HuH-7 (cell line): Measurements from ENCODE around the gene KY.

Experiments
- DNase-seq: peaks from one replicate; pipeline ENCODE4 v3.0.0; 2011; ENCODE audit warnings: low spot score

The KY gene

DNA sequence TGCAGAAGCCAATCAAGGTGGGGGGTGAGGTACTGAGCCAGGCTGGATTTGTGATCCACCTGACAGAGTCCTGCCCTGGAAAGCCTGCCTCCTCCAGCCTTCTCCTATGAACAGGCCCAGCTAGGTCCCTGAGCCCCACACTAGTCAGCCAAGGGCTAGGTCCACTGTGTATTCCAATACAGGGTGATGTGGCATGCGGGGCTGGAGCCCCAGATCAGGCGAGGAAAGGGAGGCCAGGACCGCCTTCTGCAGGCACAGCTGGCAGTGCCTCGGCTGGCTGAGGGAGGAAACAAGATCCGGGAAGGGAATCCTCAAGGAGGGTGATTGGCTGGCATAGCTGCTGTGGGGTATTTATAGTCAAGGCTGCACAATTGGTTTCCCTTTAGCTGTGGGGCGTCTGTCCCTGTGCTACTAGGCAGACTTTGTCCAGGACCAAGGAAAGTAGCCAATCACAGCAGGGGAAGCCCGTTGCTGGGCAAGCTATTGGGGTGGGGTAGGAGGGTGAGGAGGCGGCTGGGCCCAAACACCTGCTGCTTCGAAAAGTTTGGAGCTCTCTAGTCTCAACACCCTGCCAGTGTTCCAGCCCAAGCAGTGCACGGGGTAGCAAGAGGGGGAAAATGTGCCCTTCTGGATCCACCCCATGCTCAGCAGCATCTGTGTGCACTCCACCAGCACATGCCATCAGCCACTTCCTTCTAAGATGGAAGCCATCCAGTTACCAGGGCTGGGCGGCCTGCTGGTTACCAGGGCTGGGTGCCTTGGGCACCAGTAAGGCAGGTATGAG, 5.9 kb downstream of the KY start:
- DNase-seq = no peak

DNA sequence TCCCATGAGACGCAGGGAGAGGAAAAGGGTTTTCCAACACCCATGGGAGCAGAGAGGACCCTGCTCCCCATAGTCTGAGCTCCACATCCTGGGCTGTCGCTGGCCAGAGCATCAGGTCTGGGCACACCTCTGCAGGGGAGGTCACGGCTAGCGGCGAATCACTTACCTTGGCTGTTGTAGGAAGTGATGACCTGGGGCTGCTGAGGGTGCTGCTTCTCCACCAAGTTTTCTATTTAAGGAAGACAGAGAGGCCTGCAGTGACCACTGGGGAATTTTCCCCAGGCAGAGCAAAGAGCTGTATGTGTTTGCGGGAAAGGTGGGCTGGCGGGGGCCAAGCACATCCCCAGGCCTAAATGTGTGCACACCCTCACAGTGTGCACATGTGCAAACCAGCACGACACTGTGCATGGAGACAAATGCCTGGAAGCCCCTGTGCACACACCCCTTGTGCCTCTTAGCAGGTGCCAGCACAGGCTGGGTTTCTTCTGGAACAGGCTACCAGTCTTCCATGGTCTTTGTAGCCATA, 7.6 kb downstream of the KY start:
- DNase-seq = no peak

DNA sequence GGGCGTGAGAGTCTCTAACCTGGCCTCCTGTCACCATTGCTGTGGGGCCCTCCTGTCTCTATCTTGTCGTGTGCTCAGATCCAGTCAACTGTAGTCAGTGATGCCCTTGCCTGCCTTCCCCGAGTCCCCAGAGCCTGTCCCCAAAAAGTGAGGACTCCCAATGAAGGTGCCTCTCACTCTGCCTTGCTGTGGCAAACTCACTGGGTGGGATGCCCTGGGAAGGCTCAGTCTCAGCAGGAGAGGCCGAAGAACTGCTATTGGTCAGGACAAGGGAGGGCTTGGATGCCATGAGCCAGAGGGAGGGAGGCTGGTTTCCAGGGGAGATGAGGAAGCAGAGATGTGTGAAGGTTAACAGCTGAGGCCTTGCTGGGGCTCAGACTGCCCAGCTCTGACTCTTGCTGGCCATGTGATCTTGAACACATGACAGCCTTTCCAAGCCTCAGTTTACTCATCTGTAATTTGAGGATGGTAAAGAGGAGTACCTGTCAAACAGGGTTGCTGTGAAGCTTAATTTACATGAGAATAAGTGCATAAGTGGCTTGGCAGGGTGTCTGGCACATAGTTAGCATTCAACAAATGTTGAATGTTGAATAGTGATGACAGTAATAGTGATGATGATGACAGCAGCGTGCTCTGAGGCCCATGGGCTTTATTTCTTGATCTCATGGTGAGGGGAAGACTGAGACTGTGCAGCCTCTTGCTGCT, 8.2 kb downstream of the KY start:
- no peak for DNase-seq

DNA sequence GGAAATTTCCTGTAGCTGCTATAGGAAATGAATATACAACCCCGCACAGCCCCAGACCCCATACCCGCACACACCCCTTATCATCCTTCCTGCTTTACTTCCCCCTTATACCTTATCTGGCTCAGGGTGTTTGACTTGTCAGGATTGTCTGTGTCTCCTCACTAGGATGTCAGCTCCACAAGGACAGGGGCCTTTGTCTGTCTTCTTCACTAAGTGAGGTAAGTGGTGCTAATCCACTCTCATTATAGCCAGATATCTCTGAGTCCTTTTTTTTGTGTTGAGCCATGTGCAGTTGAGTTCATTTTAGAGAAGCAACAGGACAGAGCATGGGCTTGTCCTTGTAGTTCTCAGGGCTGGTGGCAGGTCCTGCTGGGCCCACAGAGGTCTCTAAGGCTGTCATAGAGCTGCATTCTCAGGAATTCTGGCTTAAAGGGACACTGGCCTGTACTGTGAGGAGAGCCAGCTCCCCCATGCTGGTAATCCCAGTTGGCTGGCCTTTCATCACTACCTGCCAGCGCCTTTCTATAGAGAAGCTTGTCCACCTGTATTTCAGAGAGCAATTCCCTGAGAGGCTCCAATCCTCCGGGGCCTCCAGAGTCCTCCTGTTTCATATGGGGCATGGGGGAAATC, 9.0 kb downstream of the KY start:
- no peak for DNase-seq

DNA sequence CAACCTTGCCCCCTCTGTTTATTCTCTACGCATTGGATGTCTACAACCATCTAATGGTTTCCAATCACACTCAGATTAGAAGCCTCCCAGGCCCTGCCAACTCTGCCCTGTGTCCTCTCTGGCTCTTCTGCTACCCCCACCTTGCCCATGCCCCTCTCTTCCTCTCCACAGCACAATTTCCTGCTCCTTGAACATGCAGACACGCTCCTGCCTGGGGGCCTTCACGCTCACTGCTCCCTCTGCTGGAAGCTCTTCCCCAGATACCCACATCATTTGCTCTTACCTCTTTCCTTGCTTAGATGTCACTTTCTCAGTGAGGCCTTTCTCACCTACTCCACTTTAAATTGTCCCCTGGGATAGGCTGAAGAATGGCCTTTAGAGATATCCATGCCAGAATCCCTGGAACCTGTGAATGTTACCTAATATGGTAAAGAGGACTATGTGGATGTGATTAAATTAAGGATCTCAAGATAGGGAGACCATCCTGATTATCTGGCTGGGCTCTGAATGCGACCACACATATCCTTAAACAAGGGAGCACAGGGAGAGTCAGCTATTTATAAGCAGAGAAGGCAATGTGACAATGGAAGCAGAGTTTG, 9.9 kb downstream of the KY start:
- DNase-seq = peak; percentile 55

DNA sequence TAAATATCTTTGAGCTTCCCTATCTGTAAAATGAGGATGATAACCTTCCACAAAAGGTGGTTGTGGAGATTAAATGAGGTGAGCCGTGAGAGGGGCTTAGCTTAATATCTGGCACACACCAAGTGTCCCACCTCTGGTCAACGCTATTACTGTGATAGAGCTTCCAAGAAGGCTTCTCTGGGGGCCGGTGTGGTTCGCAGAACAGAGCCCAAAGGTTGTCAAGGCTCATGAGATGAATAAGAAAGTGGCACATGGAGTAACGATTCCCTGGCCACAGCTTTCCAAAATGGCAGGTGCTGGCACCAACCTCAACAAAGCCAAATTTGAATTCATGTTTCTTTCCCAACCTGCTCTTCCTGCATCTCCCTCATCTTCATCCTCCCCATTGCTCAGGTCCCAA, 10.4 kb downstream of the KY start:
- DNase-seq = no peak

DNA sequence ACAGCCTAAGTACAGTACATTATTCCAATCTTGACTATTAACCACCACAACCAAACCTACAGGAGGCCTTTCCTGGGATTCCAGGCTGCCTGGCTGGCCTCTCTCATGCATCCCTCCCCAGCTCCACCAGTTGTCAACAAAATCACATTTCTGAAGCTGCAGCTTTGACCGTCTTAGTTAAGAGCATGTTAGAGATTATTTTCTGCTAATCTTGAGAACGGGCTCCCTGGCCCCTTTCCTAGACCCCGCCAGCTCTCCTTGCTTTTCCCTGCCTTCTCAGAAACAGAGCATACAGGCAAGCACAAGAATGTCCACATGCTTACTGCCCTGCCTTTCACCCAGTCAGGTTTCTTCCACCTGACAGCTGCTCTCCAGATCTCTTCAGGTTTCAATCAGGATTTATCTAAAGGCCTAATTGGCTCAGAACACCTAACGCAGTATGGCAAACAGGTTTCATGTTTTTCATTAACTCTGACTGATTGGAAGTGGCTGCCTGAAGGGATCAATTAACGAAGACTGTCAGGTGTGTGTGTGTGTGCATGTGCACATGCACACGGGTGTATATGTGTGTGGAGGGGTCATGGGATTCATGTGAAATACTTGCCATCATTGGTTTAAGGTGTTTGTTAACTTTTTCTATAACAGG, 12.3 kb downstream of the KY start:
- DNase-seq = no peak

DNA sequence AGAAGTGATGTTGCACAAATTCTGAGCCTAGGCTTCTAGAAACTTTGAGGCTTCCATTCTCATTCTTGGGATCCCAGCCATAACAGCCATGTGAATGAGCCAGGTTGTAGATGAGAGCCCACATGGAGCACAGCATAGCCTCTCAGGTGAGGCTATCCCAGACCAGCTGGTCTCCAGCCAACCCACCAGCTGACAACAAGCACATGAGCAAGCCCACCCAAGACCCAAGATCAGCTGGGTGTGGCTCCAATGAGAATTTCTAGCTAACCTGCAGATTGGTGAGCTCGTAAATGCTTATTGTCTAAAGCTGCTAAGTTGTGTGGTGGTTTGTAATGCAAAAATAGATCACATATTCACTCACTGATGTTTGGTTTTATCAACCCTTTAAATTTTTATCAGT, 14.4 kb downstream of the KY start:
- no peak for DNase-seq

DNA sequence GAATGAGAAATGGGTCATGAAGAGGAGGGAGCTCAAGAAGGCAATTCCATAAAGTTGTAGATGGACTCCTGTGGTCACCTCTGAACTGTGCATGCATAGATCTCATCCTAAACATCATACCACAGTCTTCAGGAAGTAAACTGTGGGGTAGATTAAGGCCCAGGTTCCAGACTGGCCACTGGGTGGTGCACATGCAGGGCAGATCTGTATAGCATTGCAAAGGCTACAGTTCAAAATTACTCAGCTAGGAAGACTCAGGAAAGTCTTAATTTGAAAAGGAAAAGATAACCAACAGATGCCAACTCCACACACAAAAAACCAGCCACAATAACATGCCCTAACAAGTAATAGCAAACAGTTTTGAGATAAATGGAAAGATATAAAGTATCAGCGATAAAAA, 20.3 kb downstream of the KY start:
- peak; percentile 35 for DNase-seq

DNA sequence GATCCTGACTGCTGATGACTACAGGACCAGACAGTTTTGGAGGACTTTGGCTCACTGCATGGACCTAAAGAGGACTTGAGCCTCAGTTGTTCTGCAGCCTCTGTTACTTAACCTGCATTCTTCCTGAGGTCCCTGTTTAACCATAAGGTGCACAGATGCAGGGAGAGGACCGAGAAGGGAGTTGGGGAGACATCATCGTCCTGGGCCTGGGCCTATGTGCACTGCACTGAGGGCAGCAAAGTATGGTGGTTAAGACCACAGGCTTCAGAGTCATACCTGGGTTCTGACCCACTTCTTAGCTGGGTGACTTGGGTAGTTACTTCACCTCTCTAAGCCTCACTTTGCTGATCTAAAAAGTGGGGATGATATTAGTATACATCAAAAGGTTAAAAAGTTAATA, 21.9 kb downstream of the KY start:
- DNase-seq = no peak

DNA sequence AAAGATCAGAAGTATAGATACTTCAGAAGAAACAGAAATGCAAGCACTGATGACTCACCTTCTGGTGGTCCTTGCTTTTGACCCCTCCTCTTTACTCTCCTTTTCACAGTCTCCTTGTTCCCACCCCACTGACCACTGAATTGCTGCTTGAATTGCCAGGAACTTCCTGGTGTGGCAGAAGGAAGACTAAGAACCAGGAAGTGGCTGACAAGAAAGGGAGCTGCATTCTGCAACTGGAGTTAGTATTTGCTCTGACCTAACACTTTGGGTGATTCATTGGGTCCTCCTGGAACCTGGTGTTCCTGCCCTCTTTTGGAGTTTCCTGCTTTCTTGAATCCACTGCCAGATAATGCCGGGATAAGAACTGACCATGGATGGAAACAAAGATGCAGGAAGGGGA, 23.0 kb downstream of the KY start:
- no peak for DNase-seq

DNA sequence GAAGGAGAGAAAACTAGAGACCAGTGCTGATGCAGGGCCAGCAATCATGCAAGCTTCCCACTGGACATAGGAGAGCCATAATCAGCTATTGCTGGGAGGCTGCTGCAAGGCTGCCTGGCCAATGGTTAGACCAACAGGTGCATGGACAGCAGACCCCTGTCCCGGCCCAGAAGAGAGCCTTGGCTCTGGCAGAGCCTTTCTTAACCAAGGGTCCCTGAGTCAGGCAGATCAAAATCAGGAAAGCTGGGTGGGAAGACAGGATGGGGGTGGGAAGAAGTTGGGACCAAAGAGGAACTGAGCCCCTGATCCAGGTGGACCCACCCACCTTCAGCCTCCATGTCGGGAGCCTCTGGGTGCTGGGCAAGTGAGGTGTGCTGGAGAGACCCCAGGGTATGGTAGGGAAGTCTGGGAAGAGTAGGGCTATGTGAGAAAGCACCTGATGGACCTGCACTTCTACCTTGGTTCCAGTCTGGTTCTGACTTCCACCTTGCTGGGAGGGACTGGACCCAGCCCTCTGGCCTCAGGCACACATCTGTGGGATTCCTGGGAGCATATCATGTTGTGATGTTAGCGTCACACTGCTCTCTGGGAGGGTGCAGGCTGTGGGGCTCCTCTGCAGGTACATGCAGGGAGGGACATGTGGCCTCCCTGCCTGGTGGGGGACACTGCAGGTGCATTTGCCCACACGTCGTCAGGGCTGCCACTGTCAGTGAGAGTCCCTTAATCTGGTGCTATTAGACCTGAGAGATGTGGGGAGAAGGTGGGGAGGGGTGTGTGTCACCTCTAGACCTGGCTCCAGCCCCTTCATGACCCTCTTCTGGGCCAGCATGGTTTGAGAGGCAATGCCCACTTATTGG, 24.7 kb downstream of the KY start:
- no peak for DNase-seq

DNA sequence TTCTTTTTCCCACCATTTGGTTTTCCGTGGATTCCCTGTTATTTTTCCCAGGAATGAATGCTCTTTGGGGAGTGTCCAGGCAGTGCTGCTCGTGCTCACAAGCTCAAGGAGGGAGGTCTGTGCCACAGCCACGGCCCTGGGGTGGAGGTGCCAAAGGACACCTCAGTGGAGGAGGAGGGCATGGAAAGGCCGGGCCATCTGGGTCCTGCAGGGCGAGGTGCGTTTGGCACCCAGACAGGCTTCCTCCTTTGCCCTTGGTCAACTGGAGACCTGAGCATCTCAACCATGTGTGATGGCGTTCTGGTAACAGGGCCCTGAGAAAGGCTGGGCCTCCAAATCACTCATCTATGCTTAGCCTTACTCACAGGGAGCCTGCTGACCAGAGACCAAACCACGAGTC, 25.4 kb downstream of the KY start:
- no peak for DNase-seq

DNA sequence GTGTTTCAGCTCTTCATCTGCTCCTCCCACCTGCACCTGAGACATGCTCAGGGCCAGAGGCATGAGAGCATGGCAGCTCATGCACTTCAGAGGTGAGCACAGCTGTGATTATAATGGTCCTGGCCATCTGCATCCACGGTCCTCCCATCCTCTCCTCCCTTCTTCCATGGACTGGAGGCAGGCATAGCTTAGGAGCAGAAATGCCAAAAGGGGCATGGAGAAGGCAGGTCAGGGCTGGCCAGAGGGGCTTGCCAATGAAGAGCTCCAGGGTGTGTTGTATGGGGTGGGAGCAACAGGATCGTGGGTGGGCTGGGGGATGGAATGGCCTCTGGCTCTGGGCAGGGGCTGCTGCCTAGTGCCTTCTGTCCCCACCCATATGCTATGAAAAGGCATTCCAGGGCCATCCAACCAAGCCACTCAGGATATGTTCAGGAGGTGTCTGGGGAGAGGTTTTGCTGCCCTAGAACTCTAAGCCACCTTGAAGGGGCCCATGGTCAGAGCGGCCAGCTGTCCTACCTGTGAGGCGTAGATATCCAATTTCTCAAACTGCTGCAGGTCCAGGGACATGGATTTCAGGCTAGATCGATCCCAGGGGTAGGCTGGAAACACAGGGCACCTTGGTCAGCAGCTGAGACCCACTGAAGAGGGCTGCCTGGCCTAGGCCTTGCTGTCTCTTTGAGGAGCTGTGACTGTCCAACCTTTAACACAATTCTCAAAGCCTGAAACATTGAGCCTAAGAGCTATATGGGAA, 26.1 kb downstream of the KY start:
- DNase-seq = no peak

DNA sequence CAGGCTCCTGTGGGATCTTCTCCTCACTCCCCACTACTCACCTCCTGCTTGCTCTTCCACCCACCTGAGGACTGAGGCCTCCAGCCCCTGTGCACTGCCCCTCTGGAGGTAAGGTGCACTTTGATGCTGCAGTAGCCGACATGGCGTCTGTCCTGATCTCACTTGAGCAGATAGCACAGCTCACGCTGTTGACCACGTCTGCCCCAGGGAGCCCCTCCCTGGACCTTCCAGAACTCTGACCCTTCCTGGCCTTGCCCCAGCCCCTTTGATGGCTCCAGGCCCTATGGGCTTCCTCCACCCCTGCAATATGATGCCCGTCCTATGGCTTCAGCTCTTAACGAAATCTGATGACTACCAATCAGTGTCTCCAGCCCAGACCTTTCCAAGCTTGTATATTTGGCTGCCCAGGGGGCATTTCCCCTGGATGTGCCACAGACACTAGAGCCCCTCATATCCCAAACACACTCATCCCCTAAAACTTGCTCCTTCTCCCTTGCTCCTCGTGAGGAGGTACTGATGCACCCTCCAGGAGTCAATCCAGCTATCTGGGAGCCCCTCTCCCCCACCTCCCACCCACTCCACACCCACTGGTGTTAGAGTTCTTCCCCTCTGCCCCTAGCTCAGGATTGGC, 27.1 kb downstream of the KY start:
- no peak for DNase-seq

DNA sequence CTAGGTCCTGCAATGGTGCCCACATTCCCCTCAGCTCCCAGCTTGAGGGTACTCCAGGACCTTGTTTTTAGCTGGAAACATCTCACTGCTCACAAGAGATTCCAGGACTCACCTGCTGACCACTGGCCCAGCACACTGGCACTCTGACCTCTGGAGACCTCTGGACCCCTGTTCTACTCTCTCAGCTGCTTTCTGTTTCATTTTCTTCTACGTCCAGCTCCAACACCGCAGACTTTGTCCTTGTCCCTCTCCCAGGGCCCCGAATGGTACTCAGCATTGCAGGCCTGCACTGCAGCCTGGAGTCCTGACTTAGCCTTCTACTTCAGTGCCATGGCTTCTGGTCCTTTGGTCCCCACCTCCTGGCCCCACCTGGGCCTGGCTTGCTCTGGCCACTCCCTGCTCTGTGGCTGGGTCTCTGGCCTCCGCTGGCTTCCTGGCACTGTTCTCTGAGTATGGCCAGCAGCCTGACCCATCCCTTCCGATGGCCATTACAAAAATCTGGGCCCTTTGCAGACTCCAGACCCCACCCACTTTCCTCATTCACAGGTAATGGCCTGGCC, 27.9 kb downstream of the KY start:
- DNase-seq = no peak

DNA sequence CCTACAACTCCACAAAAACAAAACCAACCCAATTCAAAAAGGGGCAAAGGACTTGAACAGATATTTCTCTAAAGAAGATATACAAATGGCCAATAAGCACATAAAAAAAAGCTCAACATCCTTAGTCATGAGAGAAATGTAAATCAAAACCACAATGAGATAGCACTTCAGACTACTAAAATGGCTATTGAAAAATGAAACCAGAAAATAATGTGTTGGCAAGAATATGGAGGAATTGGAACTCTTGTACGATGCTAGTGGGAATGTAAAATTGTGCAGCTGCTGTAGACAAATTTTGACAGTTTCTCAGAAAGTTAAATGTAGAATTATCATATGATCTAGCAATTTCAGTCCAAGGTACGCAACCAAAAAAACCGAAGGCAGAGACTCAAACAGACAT, 29.0 kb downstream of the KY start:
- DNase-seq = no peak

DNA sequence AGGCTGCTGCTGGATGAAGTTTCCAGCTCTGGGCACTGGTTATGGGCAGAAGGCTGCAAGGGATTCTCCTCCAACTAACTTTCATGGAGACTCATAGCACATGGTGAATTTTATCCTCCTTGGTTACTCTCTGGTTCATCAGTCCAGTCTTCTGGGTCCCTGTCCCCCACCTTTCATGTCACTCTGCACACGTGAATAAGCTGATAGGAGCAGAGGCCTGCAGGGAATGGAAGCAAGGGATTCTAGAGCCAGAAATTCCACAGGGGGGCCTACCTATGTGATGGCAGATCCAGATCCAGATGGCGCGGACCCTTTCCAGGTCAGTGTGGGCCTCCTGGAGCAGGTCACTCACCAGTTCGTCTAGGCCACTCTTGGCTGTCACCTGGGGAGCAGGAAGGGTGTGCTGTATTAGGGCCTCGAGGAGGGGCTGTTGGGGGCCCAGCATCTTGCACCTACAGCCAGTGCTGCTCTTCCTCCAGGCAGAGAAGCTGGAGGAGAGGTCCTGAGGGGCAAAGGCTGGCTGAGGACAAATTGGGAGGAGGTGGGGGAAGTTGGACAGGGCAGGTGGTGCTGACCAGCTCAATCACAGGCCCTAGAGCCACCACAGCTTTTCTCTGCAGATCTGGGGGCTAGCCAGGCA, 30.2 kb downstream of the KY start:
- no peak for DNase-seq

DNA sequence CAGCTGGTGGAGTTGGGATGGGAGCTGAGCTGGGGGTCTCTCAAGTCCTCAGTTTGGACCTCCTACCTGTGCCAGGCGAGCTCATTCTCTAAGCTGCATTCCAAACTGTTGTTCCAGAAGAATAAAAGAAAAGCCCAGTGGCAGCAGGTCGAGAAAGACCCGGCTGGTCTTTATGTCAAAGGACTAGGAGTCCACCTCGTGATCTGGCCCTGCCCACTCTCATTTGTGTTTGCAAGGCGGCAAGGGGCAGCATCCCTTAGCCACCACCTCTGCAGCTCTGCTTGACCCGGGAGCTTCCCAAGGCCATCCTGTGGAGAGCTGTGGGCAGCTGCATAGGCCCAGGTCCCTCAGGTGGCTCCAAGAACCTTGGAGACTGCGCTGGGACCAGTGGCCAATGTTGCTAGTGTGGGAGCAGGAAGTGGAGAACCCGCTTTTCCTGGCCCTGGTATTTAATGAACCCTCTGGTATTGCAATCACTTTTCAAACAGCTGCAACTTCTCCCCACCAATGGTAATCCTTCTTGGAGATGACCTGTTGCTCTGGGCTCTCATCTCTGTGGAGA, 30.9 kb downstream of the KY start:
- no peak for DNase-seq
